HT-29 (cell line): ENCODE data around the gene TMPRSS3. TPM values are rescaled to one million over a fixed set of nuclear protein-coding genes. Genes with fewer than 3 reads are reported as not detected.

Experiments used
- DNase-seq: peaks from one replicate; pipeline ENCODE4 v3.0.0-alpha.2; 2015; ENCODE audit warnings: low spot score
- total RNA-seq: library from RNA; depleted of rRNA; stranded (reverse); fragments of >200 nt; shearing (Covaris generic); gene quantifications from 2 replicates; pipeline ENCODE4 v1.2.3, GENCODE V29; 2014

Gene TMPRSS3
- total RNA-seq, 1 experiment from 2014 or later = 0.05 TPM

DNA sequence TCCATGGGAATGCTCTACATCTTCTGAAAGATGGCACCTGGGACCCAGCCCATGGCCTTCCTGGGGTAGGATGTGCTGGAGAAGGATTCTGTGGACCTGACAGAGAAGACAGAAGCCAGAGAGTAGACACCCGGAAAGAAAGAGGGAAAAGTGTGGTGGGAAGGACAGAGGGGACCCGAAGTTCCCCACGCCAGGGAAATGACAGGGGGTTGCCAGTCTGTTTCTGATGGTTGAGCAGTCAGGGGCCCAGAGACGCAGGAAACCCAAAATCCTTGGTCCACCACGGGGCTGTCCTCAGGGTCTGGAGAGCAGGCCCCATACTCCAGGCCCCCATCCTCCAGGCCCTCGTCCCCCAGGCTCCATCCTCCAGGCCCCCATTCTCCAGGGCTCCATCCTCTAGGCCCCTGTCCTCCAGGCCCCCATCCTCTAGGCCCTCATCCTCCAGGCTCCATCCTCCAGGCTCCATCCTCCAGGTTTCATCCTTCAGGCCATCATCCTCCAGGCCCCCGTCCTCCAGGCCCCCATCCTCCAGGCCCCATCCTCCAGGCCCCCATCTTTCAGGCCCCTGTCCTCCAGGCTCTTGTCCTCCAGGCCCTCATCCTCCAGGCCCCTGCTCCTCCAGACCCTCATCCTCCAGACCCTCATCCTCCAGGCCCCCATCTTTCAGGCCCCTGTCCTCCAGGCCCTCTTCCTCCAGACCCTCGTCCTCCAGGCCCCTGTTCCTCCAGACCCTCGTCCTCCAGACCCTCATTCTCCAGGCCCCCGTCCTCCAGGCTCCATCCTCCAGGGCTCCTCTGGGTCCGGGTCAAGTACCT is 44.0 kb downstream of the TMPRSS3 start:
- no peak for DNase-seq

DNA sequence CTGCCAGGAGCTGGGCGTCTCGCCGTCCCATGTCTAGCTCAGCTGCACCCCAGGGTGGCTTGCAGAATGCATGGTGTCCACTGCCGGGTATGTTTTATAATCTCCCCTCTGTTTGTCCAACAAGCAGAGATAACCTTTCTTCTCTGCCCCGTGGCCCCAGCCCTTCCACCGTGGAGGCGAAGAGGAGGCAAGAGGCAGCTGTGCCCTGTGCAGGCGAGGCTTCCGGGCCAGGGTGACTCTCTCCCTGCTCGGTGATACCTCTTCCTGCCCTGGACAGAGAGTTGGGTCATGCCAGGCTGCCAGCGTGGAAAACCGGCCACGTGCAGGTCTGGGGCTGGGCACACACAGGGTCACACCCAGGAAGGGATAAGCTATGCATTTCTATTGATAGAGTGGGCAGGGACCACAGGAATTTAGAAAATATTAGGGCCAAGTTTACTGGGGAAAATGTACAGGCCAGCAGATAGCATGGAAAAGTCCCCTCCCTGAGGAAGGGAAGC is 44.9 kb downstream of the TMPRSS3 start, which contains the start of gene TFF2:
TFF2 (minus strand) TSS at position 68 of the 500 bp plus-strand sequence; CDS start at position 31, 37 bp downstream.
- DNase-seq = peak; percentile 28

DNA sequence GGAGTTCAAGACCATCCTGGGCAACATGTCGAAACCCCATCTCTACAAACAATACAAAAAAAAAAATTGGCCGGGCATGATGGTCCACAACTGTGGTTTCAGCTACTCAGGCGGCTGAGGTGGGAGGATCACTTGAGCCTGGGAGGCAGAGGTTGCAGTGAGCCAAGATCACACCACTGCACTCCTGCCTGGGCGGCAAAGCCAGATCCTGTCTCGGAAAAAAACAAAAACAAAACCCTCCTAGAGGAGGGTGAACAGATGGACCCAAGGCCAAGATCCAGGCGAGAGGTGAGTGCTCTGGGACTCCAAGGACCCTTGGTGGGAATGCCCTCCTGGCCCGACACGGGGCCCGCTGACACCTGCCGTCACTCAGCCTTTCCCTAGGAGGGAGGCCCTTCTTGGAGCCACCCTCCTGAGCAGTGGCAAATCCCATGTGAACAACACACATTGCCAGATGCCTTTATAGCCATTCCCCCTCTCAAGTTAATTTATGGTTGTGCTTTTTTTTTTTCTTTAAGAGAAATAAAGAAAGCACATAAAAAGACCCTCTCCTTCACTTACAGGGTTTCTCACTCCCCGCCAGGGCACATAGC is 45.4 kb downstream of the TMPRSS3 start:
- DNase-seq = no peak

DNA sequence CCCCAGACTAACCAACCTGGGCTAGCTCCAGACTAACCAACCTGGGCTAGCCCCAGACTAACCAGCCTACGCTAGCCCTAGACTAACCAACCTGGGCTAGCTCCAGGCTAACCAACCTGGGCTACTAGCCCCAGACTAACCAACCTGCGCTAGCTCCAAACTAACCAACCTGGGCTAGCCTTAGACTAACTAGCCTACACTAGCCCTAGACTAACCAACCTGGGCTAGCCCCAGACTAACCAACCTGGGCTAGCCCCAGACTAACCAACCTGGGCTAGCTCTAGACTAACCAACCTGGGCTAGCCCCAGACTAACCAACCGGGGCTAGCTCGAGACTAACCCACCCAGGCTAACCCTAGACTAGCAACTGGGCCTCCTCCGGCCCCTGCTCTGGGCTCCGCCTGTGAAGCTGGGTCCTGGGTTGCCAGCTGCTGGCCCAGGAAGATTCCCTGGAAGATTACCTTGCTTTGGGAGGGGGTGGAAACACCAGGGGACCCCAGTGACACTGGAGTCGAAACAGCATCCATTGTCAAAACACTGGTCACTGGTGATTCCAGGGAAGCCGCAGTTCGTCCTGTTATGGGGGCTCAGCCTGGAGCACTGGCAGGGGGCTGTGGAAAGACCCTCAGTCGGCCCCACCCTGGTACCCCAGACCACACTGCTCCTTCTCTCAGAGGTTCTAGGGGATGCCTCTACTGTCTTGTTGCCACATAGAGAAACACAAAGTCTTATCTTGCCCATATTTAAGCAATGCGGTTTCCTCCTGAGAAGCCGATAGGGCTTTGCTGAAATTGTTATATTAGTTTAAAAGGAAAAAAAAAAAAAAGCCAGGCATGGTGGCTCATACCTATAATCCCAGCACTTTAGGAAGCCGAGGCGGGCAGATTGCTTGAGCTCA is 46.2 kb downstream of the TMPRSS3 start:
- DNase-seq = no peak

DNA sequence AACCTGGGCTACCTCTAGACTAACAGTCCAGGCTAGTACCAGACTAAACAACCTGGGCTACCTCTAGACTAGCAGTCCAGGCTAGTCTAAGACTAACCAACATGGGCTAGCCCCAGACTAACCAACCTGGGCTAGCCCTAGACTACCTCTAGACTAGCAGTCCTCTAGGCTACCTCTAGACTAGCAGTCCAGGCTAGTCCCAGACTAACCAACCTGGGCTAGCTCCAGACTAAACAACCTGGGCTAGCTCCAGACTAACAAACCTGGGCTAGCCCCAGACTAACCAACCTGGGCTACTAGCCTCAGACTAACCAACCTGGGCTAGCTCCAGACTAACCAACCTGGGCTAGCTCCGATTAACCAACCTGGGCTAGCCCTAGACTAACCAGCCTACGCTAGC is 47.1 kb downstream of the TMPRSS3 start:
- DNase-seq = no peak

DNA sequence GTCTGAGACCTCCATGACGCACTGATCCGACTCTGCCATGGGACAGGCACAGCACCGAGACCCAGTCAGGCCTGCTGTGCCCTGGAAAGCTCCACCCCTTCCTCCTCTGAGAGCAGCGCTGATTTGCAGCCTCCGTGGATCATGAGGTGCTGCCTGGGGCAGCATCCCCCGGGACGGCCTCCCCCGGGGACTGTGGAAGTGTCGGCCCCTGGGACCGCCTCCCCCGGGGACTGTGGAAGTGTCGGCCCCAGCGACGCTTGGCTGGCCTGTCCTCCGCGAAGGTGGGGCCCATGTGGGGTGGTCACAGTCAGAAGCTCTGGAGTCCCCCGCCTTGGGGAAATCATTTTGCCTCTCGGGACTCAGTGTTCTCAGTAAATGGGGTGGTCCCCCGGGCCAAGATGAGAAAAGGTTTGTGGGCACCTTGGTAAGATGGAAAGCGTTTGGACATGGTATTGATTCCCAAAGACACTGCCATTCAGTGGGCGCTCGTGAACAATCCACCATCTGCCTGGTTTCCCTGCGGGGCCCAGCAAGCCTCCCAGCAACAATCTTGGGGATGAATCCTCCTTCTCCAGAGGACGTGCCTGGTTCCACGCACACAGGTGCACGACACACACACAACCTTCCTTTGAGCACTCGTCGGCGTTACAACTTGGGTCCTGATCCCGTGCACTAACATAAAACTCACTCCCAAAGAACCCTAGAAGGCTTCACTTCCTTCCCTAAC is 48.1 kb downstream of the TMPRSS3 start:
- DNase-seq = no peak

DNA sequence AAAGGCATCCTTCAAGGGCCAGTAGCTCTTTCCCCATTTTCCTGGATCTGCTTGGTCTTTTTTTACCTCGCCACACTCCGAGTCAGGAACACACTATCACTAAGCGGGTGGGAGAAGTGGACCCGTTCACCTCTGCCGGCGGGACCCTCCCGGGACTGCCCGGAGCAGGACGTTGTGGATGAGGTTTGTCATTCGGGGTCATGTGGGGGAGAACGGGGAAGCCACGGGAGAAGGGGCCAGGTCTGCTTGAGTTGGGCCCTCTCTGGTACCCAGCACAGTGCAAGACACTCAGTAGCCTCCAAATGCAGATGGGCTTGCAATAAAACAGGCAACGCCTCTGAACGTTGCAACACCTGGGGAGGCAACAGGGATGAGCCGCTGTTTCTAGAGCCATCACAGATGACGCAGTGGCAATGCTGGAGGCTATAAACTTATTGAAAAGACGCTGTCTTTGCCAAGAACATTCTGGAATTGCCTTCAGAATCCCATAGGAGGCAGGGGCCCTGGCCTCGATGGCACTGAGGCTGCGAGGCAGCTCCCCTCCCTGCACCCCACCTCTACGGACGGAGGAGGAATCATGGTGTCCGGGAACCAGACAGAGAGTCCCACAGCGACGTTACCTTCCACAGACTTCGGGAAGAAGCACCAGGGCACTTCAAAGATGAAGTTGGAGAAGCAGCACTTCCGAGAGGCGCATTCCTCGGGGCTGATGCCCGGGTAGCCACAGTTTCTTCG is 48.8 kb downstream of the TMPRSS3 start:
- DNase-seq = no peak

DNA sequence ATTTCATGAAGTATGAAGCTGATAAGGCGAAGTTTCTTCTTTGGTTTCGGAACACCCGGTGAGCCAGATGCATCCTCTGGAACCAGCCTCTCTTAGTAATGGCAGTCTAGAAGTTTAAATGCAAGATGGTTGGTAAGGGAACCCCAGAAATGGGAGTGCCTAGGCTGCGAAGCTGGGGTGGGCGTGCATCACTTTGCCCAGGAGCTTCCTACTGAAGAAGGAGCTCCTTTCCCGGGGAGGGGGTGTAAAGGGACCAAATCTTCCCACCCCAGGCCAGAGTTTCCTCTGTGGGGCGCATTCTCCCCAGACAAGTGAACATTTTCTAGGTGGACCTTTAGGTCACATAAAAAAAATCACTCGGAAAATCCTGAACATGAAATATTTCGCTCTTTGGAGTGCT is 49.4 kb downstream of the TMPRSS3 start:
- no peak for DNase-seq

DNA sequence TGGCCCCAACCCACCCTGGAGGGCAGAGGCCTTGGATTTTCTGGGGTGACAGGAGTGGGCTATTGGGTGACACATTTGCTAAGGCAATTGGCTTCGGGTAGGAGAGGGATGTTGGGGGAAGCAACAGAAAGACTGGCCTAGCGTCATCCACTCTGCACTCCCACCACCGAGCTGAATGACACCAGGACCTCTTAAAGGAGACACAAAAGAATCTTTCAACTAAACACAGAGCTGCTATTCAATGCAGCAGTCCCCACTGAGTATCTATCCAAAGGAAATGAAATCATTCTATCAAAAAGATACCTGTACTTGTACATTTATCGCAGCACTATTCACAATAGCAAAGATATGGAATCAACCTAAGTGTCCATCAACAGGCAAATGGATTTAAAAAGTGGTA is 51.2 kb downstream of the TMPRSS3 start:
- DNase-seq = no peak

DNA sequence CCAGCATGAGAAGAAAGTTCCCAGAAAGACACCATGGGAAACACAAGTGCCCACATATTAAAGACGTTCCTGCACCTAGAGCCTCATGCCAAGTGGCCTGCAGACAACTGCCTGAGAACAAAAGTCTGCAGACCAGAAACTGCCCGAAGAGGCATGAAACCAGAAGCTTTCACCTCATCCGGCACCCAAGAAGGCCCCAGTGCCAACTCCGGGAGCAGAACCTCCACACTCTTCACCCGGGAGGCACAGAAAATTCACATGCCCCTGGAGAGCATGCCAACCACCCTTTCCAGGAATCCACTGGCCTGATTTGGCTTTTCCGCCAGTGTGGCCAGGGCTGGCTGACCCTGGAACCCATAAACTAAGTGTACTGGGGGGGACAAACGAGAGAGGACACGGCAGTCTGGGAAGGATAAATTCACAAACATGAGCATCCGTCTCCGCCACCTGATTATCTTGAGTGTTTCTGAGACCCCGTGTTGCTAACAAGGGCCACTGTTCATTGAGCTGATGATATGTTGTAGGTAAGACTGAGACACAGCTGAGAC is 51.8 kb downstream of the TMPRSS3 start:
- no peak for DNase-seq

DNA sequence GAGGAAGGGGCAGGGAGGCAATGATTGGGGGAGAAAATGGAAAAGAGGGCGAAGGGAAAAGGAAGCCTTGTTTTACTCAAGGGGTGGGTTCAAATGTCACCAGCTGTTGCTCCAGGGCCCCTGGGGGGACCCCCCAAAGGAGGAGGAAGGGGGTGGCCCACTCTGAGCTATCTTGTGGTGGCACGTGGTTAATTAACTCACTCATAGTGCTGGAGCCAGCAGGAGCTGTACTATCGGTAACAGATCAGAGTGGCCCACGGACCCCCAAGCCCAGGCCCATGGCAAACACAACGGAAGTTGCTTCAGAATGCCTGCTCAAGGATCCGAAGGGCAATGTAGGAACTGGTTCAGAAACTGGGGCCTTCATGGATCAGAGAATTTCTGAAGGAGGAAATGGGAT is 52.3 kb downstream of the TMPRSS3 start:
- DNase-seq = no peak

DNA sequence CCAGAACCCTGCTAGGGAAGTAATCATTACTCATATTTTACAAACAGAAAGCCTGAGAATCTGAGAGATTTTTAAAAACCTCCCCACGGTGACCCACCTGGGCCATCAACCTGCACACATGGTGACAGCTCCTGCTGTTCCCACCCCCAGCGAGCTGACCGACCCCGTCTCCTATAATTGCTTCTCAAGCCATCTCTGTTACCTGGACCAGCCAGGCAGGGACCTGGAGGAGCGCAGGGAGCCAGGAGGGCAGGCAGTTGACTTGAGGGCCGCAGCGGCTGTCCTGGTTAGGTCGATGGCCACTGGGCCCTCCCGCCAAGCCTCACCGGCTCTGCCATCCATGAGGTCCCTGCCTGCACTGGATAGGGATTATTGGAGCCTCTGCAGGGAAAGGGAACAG is 52.8 kb downstream of the TMPRSS3 start:
- no peak for DNase-seq

DNA sequence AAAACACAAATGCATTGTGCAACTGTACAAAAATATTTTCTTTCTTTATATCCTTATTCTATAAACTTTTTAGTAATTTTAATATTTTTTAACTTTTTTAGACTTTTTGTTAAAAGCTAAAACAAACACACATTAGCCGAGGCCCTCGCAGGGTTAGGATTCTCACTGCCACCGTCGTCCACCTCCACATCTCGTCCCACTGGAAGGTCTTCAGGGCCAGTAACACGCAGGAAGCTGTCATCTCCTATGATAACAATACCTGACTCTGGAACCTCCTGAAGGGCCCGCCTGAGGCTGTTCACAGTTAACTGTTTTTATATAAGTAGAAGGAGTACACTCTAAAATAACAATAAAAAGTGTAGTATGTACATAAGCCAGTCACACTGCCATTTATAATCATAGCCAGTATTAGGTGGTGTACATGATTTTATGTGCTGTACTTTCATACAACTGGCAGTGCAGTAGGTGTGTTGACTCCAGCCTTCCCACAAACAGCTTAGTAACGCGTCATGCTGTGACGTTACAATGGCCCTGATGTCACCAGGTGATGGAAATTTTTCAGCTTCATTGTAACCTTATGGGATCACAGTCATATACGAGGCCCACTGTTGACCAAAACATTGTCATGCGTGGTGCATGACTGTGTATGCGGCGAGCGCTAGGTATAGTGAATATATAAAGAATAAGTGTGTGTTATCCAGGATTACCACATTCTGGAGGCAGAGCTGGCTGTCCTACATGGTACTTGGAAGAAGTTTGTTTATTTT is 53.9 kb downstream of the TMPRSS3 start:
- DNase-seq = no peak

DNA sequence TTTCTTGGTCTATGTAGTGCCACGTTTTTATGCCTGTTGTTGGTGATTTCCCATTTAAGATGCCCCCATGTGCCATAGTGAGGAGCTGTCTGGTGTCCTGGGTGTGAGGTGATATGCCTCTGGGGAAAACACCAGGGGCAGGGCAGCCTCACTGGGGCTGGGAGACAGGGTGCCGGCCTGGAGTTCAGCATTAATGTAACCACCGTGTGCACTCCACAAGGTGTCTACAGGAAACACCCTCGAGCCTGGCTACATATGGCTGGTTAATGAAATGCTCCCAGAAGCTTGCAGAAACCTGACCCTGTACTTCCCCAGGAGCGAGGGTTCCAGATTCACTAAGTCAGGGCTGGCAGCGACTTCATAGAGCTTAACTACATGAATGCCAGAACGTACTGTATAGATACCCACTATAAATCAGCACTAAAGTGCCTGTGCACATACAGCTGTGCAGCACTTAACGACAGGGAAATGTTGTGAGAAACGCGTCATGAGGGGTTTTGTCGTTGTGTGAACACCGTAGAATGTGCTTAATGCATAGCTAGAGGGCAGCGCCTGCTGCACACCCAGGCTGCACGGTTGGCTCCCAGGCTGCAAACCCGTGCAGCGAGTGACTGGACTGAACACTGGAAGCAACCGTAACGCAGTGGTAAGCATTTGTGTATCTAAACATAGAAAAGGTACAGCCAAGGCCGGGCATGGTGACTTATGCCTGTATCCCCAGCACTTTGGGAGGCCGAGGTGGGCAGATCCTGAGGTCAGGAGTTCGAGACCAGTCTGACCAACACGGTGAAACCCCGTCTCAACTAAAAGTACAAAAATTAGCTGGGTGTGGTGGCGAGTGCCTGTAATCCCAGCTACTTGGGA is 55.4 kb downstream of the TMPRSS3 start:
- no peak for DNase-seq

DNA sequence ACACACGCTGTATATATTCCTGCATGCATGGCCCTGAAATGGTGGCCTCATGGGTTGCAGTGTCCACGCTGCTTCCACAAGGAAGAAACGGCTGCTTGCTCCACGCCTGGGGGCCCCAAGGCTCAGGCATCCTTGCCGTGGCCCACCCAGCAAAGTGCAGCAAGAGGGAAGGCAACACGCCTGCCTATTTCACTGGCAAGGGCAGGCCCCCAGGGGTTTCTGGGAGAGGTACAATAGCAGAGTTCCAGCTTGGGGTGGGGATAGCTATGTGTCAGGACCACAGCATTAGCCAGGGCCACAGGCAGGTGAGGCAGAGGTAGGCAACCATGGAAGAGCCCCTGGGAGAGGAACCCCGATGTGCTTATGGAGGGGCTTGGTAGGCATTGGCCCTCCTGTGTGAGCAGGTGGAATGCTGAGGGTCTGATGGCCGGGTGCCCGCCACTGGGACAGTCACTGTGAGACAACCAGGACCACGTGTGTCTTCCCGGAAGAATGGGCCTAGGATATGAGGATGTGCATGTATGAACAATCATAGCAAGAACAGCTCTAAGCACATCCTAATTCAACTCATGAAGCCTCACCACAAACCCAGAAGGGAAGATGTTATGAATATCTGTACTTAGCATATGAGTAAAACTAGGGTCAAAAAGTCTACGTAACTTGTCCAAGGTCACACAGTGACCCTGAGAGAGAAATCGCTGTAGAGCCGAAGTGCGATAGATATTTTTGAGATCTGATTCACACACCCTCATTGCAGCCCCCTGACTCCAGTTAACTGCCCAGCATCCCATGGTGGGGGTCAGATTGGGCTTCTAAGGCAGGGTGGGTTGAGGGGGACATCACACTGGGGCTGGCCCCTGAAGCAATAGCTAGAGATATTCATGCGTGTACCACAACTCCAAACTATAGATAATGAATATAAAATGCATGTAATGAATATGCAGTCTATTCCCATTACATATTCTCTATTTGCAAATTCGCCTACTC is 56.8 kb downstream of the TMPRSS3 start:
- DNase-seq = no peak

DNA sequence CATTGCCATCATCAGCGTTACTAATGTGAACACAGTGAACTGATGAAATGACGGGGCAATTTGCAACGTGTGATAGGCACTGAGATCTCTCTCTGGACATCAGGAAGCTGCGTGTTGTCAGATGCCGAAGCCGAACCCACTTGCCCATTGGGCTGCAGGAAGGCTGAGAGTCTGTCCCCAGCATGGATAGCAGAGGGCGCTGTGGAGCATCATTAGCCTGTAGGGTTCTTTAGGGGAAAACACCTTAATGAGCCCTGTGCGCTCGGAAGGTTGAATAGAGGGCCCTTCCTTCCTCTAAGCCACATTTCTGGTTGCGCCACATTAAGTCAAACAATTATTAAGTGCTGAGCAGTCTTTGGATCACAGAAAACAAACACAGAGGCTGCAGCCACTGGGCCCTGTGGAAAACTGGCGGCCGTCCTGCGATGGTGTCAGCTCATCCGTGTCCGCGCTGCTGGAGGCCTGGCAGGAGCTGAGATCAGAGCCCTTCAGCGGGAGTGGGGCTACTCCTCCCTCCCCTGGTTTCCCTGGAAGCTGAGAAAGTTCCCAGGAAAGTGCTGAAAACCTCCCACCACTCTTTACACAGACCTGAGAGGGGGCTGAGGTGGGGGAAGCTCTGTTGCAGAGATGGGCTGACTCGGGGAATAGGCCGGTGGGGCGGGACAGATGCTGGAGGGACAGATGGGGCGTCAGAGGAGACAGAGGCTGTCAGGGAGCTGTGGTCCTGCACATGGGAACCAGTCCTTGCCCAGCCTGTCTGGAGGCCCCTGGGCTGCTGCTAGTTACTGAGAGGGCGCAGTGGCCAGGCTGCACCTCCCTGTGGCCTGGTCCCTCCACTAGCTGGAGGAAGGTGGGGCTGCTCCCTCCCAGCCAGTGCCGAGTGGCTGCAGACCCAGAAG is 57.8 kb downstream of the TMPRSS3 start:
- peak; percentile 75 for DNase-seq
